ENCODE data around the gene PRKCA.

PRKCA gene

GRCh38 chr17:66858226-66859083, 556.0 kb downstream of the PRKCA start:
- no peaks in the 10 kb centered on the region for H3K36me3 ChIP-seq (ENCODE audit: insufficient read depth, low read length)
- H3K9ac ChIP-seq (ENCODE audit: low read depth, low read length): no peak overlapping the region
- H3K4me3 ChIP-seq (ENCODE audit: low read length): no peak overlapping the region
- WGBS: 92% methylated on average over 12 of the region's 12 CpGs
- peaks cover 4% of the 10 kb centered on the region for H3K9me3 ChIP-seq (ENCODE audit: insufficient read depth, low read depth, low read length)
- no peak overlapping the region for H3K27ac ChIP-seq (ENCODE audit: low read depth, low read length)
- H3K27me3 ChIP-seq (ENCODE audit: insufficient read depth, low read length): no peaks in the 10 kb centered on the region
- no peaks in the 10 kb centered on the region for H3K4me1 ChIP-seq (ENCODE audit: insufficient read depth, low read length)

- Histone ChIP-seq H3K9ac (ENCODE audit: low read depth, low read length) (no peak overlapping the region), H3K4me1 (ENCODE audit: insufficient read depth, low read length) (no peaks in the 10 kb centered on the region), H3K27me3 (ENCODE audit: insufficient read depth, low read length) (no peaks in the 10 kb centered on the region), H3K36me3 (ENCODE audit: insufficient read depth, low read length) (no peaks in the 10 kb centered on the region), H3K9me3 (ENCODE audit: insufficient read depth, low read depth, low read length) (peaks cover 4% of the 10 kb centered on the region), H3K4me3 (ENCODE audit: low read length) (no peak overlapping the region), H3K27ac (ENCODE audit: low read depth, low read length) (no peak overlapping the region)
- 80% methylated on average over 8 of the region's 8 CpGs for WGBS
Observed at GRCh38 chr17:66859353-66859752, 556.9 kb downstream of the PRKCA start.

- no peaks in the 10 kb centered on the region for H3K27me3 ChIP-seq (ENCODE audit: insufficient read depth, low read length)
- H3K36me3 ChIP-seq (ENCODE audit: insufficient read depth, low read length): no peaks in the 10 kb centered on the region
- H3K27ac ChIP-seq (ENCODE audit: low read depth, low read length): no peak overlapping the region
- 100% methylated on average over 1 of the region's 3 CpGs for WGBS
- H3K4me3 ChIP-seq (ENCODE audit: low read length): no peak overlapping the region
- no peaks in the 10 kb centered on the region for H3K4me1 ChIP-seq (ENCODE audit: insufficient read depth, low read length)
- no peak overlapping the region for H3K9ac ChIP-seq (ENCODE audit: low read depth, low read length)
- H3K9me3 ChIP-seq (ENCODE audit: insufficient read depth, low read depth, low read length): no peaks in the 10 kb centered on the region
Observed at GRCh38 chr17:66860204-66860603, 557.8 kb downstream of the PRKCA start.
